GM12892 (cell line): Measurements from ENCODE around the gene TEAD2.
"Not testable (repeated sequence)": the region's sequence is repeated elsewhere in the genome, so short reads cannot be mapped to it uniquely, and the experiment has no call there.

ENCODE experiments used
- DNase-seq: peaks from one replicate; pipeline ENCODE4 v3.0.0; 2011; ENCODE audit not compliant: insufficient read length
- FAIRE-seq: peaks from 2 replicates; lab custom pipeline; 2011; peaks lifted over from hg19 to GRCh38; lab: Jason Lieb, UNC
- POLR2A ChIP-seq: IDR thresholded peaks from 2 replicates; pipeline ENCODE4 v1.6.1; 2011; ENCODE audit warnings: low read depth, low read length, control low read depth
- POLR2AphosphoS5 ChIP-seq: IDR thresholded peaks from 2 replicates; pipeline ENCODE4 v1.6.1; 2011; ENCODE audit warnings: low read depth, low read length, control low read depth
- TAF1 ChIP-seq: IDR thresholded peaks from 2 replicates; pipeline ENCODE4 v1.6.1; 2011; ENCODE audit warnings: low read depth, mild to moderate bottlenecking, control low read depth, low read length, borderline replicate concordance

Gene TEAD2

DNA sequence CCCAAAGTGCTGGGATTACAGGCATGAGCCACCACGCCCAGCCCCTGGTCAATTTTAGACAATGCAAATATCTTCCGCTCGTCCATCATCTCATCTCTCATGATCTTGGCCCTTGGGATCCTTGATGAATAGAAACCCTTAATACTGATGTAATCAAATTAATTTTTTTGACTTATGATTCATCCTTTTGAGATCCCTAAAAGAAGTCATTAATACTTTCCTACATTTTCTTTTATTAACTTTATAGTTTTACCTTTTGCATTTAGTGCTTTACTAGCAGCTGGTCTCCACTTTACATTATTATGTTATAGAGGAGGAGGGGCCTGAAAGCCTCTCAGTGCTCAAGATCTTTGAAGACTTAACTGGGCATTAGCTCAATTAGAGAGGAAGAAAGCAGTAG, 18.2 kb upstream of the TEAD2 start:
- DNase-seq = no peak
- no peak for FAIRE-seq
- no peak for TF ChIP-seq POLR2A
- TF ChIP-seq TAF1 = no peak
- TF ChIP-seq POLR2AphosphoS5 = no peak

- FAIRE-seq (no peak), DNase-seq (no peak)
- TF ChIP-seq TAF1 (no peak), POLR2AphosphoS5 (no peak), POLR2A (no peak)
Measured at GRCh38 chr19:49378512-49378911, 16.3 kb upstream of the TEAD2 start.

GRCh38 chr19:49374665-49375434, 12.6 kb upstream of the TEAD2 start:
- FAIRE-seq (no peak), DNase-seq (no peak)
- TF ChIP-seq POLR2AphosphoS5 (no peak), POLR2A (no peak)

DNA sequence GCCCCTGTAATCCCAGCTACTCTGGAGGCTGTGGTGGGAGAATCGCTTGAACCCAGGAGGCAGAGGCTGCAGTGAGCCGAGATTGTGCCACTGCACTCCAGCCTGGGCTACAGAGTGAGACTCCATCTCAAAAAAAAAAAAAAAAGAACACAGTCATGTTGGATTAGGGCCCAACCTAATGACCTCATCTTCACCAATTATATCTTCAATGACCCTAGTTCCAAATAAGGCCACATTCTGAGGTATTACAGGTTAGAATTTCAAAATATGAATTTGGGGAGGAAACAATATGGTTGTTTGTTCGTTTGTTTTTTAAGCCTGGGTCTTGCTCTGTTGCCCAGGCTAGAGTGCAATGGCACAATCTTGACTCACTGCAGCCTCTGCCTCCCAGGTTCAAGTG, 11.0 kb upstream of the TEAD2 start:
- not testable (repeated sequence) for FAIRE-seq

DNA sequence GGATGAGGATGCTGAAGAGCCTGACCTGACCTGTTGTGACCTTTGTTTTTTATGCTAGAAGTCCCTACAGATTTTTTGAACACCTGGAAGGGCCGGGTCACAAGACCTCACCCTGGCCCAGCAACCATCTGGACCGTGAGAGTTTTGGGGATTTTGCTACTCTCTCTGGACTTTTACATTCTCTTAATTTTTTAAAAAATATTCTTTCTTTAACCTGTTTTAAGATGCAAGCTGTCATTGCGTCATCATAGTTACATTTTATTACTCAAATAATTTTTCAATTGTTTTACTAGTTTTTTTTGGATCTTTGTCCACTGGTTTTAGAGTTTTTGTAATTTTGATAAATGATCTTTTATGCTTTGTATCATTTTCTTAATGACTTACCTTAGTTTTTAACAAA, 9.0 kb upstream of the TEAD2 start:
- no peak for FAIRE-seq
- no peak for TF ChIP-seq POLR2A
- TF ChIP-seq POLR2AphosphoS5 = no peak
- TF ChIP-seq TAF1 = no peak

More for the DNA sequence above, 11.0 kb upstream of the TEAD2 start:
- not testable (repeated sequence) for DNase-seq

DNA sequence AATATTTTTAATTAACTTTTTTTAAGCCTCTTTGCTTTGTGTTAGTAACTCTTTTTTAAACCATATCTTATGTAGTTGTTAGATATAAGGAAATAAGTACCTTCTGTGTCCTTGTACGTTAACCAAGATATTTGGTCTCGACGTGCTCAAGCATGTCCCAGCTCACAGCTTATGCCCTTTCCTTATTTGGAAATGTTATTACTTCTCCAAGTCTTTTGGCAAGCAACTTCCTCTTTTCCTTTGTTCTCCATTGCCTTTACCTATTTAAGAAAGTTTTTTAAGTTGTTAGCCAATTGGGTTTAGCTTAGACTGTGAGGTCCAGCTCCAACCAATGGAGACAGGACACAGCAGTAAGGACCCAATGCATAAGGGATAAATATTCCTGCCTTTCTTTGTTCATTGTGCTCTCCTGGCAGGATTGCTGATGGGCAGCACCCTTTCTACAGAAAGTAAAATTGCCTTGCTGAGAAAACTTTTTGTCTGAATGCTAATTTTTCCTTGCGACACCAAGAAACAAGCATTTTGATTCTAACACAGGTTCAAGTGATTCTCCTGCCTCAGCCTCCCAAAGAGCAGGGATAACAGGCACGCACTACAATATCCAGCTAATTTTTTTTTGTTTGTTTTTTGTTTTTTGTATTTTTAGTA, 6.6 kb upstream of the TEAD2 start:
- no peak for FAIRE-seq
- DNase-seq = no peak
- no peak for TF ChIP-seq POLR2AphosphoS5
- TF ChIP-seq TAF1 = no peak
- TF ChIP-seq POLR2A = no peak

More for the DNA sequence above, 9.0 kb upstream of the TEAD2 start:
- DNase-seq = no peak

DNA sequence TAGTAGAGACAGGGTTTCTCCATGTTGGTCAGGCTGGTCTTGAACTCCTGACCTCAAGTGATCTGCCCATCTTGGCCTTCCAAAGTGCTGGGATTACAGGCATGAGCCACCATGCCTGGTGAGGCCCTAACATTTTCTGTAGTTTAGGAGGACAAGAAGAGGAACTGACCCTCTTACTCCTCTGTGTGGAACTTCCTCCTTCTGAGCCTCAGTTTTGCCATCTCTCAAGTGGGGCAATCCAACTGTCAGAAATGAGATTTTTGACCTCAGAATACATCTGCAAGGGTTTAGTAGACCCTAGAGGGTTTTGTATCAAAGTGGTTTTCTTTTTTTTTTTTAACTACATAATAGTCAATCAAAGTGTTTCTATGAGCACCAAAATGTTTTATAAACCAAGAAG, 3.9 kb upstream of the TEAD2 start:
- TF ChIP-seq TAF1 (no peak), POLR2A (no peak), POLR2AphosphoS5 (no peak)
- no peak for FAIRE-seq
- no peak for DNase-seq

DNA sequence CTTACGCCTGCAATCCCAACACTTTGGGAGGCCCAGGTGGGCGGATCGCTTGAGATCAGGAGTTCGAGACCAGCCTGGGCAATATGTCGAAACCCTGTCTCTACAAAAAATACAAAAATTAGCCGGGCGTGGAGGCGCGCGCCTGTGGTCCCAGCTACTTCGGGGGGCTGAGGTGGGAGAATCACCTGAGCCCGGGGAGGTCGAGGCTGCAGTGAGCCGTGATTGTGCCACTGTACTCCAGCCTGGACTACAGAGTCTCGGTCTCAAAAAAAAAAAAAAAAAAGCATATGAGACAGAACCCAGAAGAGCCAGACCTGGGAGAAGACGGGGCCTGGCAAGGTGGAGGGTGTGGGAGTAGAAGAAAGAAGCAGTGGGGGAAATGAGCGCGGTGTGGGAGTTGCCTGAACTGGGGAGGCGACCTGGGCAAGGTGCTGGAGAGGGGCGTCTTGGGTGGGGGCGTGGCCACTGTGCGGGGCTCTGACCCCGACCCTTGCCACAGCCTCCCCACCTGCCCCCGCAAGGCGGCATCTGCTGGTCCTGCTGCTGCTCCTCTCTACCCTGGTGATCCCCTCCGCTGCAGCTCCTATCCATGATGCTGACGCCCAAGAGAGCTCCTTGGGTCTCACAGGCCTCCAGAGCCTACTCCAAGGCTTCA, 2.0 kb upstream of the TEAD2 start:
- DNase-seq (no peak), FAIRE-seq (no peak)
- TF ChIP-seq POLR2A (no peak), TAF1 (no peak), POLR2AphosphoS5 (no peak)

DNA sequence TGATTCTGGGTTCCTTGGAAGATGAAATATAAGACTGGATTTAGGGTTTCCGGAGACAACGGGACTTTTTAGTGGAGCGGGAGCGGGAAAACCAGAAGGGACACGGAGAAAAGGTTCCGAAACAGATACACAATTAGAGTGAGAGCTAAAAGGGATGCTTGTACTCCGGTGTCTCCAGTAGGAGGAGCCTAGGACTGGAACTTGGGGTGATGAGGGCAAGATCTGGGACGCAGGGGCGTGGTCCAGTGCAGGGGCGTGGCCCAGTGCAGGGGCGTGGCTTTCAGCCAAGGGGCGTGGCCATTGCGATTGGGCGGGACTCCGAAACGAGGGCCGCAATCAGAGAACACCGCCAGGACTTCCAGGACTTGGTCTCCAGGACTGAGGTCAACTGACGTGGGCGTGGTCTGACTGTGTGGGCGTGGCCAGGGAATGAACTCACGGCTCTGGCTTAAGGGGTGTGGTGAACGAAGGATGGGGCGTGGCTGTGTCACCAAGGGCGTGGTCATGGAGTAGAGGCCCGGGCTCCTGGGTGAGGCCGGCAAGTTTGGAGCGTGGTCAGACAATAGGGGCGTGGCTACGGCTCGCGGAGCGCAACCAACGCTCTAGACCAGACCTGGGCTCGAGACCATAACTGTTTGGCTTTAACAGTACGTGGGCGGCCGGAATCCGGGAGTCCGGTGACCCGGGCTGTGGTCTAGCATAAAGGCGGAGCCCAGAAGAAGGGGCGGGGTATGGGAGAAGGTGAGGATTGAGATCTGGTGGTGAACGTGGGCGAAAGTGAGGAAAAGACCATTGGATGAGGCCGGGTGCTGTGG, 1.3 kb upstream of the TEAD2 start, which contains the start of gene DKKL1:
TSS of gene DKKL1 (plus strand) at position 610 of the 815 bp plus-strand sequence. CDS start at position 732, 122 bp downstream.
- DNase-seq (peak; percentile 70), FAIRE-seq (peak; percentile 88)
- TF ChIP-seq POLR2A (no peak), TAF1 (no peak), POLR2AphosphoS5 (no peak)

DNA sequence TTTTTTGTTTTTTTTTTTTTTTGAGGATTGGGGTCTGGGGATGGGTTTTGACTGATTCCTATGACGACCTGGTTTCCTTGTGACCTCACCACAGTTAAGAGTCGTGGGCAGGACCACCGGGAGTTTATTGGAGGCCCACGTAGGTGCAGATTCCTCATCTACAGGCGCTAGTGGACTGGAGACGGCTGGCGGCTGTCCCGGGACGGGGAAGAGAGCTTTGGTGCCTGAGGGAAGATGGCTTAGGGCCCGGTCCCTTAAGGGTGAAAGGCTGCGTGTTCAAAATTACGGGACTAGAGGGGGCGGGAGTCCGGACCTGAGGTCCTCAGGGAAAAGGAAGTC, 682 bp upstream of the TEAD2 start:
- FAIRE-seq = no peak
- TF ChIP-seq TAF1 (no peak), POLR2A (no peak), POLR2AphosphoS5 (no peak)
- no peak for DNase-seq

DNA sequence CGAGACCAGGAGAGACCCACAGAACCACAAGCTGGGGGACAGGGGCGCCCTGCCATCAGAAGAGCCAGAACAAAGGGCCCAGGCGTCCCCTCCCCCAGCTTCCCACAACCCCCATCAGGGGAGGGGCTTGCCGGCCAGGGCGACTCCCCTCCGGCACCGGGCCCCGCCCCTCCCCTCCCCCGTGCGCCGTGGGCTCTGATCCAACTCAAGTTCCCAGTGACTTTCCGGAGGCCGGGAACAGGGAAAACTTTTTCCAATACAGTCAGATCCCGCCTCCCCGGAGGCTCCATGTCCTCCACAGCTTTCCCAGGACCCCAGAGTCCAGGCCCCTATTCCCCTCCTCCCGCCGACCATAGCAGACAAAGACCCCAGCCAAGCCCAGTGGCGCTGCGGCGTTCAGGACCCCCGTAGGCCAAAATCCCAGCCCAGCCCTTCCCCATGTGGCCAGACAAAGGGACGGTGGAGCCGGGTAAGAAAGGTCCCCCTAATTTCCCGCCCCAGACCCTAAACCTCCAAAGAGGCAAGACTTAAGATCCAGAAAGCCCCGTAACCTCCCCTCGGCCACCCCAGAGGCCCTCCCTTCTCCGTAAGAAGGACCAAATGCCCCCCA, 673 bp downstream of the TEAD2 start:
- no peak for FAIRE-seq
- no peak for DNase-seq
- TF ChIP-seq POLR2AphosphoS5 = no peak
- TF ChIP-seq TAF1 = no peak
- TF ChIP-seq POLR2A = no peak
